HG02943 (cell line): ENCODE measurements around the gene PRSS3.
"Not testable (repeated sequence)": the region's sequence is repeated elsewhere in the genome, so short reads cannot be mapped to it uniquely, and the experiment has no call there.

ENCODE experiments used
- ATAC-seq: cut with Tn5 transposase; IDR thresholded peaks from one replicate; pipeline ENCODE4 v1.9.1; 2021; ENCODE audit warnings: mild to moderate bottlenecking, low read depth, moderate library complexity; ENCODE audit not compliant: unreplicated experiment

The PRSS3 gene

DNA sequence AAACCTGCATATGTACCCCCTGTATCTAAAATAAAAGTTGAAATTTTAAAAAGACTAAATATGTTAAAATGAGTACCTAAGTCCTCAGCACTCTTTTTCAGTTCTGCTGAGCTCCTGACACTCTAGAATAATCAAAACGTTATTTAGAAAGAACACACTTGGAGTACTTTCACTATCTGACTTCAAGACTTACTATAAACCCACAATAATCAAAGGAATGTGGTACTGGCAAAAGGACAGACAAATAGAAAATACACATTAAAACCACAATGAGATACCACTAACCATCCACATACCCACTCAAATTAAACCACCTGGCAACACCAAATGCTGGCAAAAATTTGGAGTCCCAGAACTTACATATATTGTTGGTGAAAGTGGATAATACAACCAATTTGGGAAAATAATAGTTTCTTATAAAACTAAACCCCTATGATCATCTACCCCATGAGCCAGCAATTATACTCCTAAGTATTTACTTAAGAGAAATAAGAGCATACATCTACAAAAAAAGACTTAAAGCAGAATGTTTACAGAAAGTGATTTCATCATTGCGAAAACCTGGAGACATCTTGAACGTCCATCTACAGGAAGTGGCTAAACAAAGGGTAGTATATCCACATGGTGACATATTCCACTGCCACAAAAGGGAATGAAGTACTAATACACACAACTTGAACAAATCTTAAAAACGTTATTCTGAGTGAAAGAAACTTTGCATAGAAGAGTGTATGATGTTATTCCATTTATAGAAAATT is 12.8 kb upstream of the PRSS3 start:
- ATAC-seq = no peak

DNA sequence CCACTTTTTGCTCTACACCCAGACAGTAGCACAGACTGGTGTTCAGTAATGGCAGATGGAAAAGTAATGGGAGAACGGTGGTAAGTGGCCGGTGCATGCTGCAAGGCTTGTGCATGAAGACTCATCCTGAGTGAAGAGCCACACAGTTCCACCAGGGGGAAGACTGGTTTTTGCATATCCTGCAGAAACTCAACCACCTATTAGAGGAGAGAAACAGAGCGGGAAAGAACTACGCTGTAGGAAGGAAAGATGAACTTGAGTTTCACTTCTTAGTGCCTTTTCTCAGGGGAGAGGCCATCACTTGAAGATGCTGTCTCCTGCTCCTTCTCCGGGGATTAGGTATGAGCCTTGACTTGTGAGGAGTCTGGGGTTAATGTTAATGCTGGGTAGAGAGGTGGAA is 9.4 kb upstream of the PRSS3 start:
- no peak for ATAC-seq

DNA sequence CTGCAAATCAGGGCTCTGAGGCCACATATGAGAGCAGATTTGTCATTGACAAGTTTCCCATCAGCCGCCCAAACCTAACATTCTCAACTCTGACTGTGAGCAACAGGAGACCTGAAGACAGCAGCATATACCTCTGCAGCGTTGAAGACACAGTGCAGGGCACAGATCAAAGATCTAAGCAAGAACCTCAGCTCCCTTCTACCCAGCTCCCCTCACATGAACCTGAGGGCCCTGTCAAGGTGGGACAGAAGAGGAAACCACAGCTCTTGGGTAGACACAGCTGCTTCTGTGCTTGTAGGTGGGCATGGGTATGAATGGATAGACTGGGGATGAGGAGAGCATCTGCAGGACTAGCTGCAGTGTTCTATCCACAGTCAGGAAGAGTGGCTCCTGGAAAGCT is 8.7 kb upstream of the PRSS3 start:
- ATAC-seq = no peak

DNA sequence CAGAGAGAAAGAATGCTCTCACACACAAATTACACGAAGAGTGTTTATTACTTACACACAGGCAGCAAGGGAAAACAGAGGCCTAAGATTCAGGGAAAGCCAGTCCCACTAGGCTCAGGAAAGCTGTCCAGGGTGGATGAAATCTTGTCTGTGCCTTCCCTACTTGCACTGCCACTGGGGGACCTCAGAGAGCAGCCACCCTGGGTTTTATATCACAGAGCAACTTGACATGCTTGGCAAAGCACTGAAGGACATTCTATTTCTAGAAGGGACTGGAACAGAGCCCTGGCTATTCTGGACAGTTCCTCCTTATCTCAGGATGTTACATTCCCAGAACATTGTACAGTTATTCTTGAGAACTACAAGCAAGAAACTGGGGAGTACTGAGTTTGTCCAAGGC is 7.5 kb upstream of the PRSS3 start:
- no peak for ATAC-seq

DNA sequence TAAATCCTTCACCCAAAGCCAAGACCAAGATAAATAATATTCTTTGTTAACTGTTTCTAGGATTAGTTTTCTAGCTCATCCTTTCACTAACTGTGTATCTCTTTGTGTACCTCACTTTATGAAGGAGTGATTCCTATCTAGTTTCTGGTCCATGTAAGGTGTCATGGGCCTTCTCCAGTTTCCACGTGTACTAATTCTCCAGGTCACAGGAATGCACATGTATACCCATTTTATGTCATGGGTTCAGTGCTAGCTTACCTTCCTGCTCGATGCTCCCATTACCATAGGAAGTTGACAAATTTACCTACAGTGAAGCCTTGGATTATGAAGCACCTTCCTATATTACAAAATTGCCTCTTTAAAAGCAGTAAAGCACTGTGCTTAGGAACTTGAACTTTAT is 5.9 kb upstream of the PRSS3 start:
- not testable (repeated sequence) for ATAC-seq

DNA sequence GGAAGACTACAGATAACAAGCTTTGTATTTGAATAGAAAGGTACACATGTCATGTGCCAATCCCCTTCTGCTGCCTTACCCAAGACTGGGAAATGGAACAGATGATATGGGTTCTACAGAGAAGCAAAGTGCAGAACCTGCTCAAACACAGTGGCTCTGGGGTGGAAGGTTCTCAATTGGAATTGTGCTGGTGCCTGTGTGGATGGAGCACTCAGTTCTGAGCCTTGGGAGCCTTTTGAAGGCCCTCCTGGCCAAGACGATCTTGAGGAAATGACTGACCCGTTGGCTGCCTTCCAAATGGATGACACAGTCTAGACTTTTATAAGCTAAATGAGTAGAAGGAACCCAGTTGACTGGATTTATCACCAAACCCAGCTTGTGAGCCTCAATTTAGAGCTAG is 4.2 kb upstream of the PRSS3 start:
- ATAC-seq = no peak

DNA sequence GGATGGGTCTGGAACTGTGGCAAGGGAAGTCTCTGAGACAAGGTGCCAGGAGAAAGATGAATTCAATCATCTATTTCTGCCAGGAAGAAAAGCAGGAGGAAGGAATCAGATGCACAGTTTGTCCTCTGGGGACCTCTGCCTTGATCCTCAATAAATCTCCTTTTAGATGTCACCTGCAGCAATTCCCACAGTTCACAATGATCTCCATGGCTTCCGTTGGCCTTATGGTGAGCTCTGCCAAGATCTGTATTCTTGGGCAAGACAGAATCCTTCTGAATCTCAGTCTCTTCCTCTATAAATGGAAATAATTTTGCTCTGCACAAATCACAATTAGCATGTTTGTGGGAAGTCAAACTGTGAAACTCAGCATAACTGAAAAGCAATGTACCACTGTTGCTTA is 1.9 kb upstream of the PRSS3 start:
- ATAC-seq = not testable (repeated sequence)

DNA sequence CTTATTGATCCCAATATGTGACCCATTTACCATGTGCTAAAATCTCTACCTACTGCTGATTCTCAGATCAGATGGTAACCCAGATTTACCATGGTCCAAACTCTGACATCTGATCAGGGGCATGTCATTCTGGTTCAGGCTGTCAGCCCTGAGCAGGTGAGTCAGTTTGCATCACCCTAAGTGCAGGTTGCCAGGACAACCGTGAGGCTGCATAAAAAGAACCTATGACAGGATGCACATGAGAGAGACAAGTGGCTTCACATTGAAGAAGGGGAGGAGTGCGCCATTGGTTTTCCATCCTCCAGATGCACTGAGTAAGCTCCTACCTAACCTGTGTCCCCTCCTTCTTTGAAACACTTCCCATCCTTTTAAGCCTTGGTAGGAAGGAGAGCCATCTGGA is 801 bp upstream of the PRSS3 start:
- ATAC-seq = no peak

DNA sequence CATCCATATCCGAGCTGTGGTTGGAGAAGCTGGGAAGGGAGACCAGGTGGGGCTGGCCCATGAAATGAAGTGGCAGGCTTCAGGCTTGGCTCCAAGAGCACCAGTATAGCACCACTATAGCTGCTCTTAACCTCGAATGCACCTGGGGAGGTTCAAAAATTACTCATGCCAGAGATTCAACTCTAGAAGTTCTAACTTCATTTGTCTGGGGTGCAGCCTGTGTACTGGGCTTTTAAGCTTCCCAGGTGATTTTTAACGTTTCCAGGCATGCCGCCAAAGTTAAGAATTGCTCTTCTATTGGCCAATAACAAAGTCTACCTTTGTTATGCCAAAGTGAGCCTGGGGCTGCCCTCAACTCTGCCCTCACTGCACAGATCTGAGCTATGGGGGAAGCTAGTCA is 458 bp downstream of the PRSS3 start:
- ATAC-seq = no peak

DNA sequence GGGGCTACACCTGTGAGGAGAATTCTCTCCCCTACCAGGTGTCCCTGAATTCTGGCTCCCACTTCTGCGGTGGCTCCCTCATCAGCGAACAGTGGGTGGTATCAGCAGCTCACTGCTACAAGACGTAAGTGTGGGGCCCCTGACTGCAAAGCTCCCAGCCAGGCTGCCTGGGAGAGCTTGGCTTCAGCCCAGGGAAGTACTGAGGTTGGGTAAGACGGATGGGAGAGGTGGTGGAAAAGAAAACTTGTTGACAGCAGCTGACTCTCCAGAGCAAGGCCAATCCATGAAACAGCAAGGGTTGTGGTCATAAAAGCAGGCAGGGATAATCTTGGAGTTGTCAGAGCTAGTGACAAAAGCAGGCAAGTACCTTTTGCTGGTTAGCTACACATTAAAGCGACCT is 1.3 kb downstream of the PRSS3 start:
- ATAC-seq = not testable (repeated sequence)

DNA sequence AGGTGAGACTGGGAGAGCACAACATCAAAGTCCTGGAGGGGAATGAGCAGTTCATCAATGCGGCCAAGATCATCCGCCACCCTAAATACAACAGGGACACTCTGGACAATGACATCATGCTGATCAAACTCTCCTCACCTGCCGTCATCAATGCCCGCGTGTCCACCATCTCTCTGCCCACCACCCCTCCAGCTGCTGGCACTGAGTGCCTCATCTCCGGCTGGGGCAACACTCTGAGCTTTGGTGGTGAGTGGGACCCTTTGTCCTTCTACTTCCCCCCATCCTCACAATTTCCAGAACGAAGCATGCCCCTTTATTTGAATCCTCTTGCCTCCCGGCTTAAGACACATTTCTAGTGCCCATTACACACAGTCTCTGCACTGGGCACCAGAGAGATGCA is 2.5 kb downstream of the PRSS3 start:
- no peak for ATAC-seq

DNA sequence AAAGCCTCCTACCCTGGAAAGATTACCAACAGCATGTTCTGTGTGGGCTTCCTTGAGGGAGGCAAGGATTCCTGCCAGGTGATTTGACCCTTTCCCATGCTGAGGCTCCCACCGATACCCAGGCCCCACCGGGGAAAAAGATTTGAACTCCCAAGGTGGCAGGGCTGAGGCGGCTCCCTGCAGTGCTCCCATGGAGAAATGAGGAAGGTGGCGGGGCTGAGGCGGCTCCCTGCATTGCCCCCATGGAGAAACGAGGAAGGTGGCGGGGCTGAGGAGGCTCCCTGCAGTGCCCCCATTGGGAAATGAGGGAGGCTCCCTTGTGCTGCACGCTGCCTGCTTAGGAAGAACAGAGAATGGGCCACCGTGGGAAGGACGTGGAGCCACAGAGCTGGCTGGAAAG is 3.2 kb downstream of the PRSS3 start:
- ATAC-seq = no peak

DNA sequence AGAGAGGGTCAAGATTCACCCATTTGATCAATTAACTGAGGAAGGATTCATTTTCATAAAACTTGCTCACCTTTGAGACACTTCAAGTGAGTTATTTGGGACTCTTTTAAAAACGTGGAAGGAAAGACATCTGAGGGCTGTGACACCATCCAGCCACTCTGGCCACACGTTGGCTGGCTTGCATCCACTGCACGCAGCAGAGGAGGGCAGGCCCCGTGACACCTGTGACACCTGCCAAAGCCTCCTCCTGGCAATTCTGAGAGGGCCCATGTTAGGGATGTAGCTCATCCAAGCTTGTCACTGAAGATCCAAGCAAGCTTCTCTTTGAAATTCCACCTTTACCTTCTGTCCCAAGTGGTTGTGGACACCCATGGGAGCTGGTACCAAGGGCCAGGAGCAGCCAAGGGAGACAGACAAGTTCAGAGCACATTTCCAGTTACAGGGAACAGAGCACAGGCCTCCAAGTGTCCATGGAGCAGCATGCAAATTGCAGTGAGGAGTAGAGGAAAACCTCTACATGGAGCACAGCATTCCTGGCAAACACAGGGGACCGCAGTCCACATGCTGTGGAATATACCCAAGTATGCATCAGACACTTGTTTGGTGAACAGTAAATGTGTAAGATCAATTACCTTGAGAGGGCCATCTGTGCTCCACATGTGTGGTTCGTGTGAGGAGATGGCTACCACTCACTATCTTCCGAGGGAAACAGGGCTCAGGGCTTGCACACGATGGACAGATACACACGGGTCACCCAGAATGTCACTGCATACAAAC is 4.8 kb downstream of the PRSS3 start:
- no peak for ATAC-seq

DNA sequence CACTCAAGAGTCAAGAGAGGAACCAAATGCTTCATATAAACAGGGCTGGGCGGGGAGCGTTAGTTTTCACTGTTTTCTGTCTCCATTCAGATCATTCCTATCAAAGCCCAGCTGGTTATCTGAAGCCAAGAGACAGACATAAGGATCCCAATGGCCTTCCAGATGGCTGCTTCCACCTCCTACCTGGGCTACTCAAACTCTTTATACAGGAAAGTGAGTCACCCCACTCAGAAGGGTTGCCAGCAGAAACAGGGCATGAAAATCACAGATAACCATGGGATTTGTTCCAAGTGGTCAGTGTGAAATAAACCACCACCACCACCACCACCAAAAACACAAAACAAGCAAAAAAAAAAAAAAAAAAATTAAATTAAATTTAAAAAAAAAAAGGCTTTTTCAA is 5.5 kb downstream of the PRSS3 start:
- ATAC-seq = no peak

DNA sequence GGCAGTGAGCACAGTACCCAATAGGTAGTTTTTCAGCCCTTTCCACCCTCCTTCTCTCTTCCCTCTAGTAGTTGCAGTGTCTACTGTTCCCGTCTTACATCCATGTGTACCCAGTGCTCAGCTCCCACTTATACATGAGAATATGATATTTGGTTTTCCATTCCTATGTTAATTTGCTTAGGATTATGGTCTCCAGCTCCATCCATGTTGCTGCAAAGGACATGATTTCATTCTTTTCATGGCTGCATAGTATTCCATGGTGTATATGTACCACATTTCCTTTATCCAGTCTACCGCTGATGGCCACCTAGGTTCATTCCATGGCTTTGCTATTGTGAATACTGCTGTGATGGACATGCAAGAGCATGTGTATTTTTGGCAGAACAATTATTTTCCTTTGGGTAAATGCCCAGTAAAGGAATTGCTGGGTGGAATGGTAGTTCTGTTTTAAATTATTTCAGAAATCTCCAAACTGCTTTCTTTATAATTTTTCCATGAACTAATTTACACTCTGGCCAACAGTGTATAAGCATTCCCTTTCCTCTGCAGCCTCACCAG is 6.7 kb downstream of the PRSS3 start:
- not testable (repeated sequence) for ATAC-seq

DNA sequence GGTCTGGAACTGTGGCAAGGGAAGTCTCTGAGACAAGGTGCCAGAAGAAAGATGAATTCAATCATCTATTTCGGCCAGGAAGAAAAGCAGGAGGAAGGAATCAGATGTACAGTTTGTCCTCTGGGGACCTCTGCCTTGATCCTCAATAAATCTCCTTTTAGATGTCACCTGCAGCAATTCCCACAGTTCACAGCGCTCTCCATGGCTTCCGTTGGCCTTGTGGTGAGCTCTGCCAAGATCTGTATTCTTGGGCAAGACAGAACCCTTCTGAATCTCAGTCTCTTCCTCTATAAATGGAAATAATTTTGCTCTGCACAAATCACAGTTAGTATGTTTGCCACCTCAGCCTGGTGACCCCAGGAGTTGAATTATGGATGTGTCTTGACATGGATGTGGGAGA is 8.8 kb downstream of the PRSS3 start:
- not testable (repeated sequence) for ATAC-seq

DNA sequence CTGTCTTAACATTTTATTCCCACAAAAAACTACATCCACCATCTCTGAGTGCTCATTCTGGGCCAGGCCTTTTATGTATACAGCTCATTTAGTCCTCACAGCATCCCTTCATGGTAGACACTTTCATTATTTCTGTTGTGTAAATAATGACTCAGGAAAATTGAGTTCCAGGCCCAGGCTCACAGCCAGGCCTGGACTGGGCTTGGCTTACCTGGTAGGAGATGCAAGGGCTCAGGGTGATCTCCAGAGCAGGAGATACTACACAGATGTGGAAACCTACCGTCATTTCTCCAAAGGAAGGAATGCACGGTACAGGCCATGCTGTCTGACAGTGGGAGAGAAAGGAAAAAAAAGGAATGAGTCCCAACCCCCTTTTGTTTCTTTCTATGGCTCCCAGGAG is 11.8 kb downstream of the PRSS3 start:
- not testable (repeated sequence) for ATAC-seq

DNA sequence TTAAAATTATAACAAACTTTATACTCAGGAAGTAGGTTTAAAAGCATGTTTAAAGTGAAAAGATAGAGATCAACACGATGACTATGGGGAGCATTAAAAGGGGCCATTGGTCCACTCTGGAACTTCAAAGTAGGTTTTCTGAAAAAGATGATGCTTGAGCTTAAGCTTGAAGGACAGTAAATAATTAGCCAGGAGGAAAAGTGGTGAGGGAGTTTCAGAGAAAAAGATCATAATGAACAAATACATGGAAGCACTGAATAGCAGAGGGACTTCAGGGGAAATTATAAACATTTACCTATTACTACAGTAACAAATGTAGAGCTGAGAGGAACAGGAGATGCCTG is 13.6 kb downstream of the PRSS3 start:
- ATAC-seq = peak; percentile 44

DNA sequence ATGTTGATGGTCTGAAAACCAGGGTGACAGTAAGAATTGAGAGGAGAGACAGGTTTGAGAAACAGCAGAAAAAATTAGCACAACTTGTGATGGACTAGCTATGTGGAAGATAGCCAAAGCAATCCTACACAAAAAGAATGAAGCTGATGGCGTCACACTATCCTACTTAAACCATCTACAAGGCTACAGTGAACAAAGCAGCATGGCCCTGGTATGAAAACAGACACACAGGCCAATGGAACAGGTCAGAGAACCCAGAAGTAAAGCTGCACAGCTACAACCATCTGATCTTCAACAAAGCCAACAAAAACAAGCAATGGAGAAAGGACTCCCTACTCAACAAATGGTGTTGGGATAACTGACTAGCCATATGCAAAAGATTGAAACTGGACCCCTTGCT is 14.1 kb downstream of the PRSS3 start:
- no peak for ATAC-seq

DNA sequence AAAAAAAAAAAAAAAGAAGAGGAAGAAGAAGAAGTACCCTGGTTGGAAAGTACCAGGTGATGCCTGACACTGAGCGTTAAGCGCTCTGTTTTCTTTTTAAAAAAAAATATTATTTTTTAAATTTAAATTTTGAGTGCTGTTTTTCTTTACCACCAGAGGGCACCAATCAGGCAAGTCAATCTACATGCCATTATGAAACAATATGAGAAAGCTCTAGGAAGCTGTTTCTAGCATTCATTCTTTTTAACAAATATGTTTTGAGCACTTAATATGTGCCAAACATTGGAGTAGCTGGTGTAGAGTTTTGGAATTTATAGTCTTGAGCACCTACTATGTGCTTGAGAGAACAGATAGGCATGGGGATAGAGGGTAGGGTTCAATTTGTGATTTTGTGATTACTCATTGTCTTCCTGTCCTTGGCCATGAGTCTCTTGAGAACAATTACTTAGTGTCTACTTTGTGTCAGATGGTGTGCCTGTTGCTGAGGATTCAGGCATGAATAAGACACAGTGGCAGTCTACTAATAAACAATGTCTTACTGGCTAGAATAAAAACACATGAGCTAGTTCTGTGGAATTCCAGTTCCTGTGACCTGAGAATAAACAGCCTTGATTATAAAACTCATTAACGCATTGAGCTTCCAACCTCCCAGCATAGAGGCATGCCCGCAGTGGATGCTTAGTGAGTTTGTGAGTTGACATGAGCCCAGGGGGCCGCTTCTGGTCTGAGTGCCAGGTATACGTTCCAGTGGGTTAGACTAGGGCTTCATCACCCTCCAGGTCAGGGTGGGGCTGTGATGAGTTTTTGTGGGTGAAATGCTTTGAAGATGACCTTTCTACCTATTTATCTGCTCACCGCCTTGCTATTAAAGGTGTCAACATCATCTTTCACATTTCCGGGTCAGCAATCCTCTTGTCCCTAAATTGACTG is 18.6 kb downstream of the PRSS3 start:
- no peak for ATAC-seq

DNA sequence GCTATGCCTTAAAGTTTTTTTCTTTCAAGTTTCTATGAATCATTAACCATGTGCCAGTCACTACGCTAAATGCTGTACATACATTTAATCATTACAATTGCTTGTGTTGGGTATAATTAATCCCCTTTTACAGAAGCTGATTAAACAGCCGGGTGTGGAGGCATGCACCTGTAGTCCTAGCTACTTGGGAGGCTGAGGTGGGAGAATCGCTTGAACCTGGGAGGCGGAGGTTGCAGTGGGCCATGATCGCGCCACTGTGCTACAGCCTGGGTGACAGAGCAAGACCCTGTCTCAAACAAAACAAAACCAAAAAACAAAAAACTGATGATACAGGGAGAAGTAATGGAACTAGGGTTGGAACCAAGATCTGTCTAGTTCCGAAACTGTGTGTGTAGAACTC is 20.4 kb downstream of the PRSS3 start:
- no peak for ATAC-seq
